Myocyte (in vitro differentiated cells): Measurements from ENCODE around the gene MLPH. TPM values are rescaled to one million over a fixed set of nuclear protein-coding genes. Genes with fewer than 3 reads are reported as not detected.
A peak's percentile ranks its signal among the peaks of the same experiment; 100 is the strongest.

ENCODE experiments used
- DNase-seq: peaks from one replicate; pipeline ENCODE4 v3.0.0-alpha.2; 2012; ENCODE audit warnings: low read depth
- polyA plus RNA-seq: library from polyadenylated mRNA; unstranded; fragments of >200 nt; gene quantifications from one replicate; pipeline ENCODE4 v1.2.1, GENCODE V29; 2012; ENCODE audit warnings: missing spikeins
- total RNA-seq: library from RNA; depleted of rRNA; stranded (reverse); fragments of >200 nt; gene quantifications from 2 replicates; pipeline ENCODE4 v1.2.3, GENCODE V29; 2014

MLPH gene, protein sequence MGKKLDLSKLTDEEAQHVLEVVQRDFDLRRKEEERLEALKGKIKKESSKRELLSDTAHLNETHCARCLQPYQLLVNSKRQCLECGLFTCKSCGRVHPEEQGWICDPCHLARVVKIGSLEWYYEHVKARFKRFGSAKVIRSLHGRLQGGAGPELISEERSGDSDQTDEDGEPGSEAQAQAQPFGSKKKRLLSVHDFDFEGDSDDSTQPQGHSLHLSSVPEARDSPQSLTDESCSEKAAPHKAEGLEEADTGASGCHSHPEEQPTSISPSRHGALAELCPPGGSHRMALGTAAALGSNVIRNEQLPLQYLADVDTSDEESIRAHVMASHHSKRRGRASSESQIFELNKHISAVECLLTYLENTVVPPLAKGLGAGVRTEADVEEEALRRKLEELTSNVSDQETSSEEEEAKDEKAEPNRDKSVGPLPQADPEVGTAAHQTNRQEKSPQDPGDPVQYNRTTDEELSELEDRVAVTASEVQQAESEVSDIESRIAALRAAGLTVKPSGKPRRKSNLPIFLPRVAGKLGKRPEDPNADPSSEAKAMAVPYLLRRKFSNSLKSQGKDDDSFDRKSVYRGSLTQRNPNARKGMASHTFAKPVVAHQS
- total RNA-seq: 47.0 and 51.0 TPM in 2 replicates
- 121 TPM for polyA plus RNA-seq

DNA sequence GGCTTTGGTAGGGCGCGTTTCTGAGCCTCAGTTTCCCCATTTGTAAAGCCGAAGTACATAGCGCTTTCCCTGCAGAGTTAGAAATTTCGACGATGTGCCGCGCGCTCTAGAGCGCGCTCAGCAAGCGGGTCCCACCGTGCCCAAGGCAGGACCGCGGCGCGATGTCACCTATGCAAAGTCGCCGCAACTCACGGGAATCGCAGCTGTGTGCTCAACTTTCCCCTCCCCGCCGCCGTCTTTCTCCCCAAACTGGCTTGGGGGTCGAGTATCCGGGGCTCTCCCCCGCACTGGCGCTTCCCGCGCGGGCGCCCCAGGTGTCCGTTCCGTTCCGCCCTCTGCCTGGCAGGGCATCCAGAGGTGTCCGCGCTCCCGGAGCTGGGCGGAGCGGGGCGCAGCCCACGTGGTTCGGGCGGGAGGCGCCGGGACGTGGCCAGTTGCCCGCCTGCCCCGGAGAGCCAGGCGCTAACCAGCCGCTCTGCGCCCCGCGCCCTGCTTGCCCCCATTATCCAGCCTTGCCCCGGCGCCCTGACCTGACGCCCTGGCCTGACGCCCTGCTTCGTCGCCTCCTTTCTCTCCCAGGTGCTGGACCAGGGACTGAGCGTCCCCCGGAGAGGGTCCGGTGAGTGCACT, at the start of gene MLPH:
Gene MLPH, plus strand, starts transcription at position 433 of the 630 bp plus-strand sequence. CDS start 6,176 bp downstream, outside the sequence.
- peak; percentile 60 for DNase-seq

DNA sequence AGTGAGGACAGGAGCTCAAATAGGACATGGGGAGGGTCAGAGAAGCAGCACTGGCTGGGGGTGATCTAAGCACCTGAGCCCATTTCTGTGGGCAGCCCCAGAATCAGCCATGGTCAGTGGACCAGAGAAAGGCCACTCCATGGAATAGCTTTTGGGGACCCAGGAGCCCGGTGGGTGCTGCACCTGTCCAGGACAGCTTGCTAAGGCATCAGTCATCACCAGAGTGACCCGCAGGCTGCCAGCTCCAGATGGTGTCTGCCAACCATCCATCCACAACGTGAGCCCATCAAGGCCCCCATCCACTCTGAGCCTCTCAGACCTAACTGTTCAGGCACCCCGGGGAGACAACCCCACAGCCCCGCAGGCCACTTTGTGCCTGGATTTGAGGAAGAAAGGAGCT, 49.5 kb upstream of the MLPH start:
- DNase-seq: peak; percentile 62

DNA sequence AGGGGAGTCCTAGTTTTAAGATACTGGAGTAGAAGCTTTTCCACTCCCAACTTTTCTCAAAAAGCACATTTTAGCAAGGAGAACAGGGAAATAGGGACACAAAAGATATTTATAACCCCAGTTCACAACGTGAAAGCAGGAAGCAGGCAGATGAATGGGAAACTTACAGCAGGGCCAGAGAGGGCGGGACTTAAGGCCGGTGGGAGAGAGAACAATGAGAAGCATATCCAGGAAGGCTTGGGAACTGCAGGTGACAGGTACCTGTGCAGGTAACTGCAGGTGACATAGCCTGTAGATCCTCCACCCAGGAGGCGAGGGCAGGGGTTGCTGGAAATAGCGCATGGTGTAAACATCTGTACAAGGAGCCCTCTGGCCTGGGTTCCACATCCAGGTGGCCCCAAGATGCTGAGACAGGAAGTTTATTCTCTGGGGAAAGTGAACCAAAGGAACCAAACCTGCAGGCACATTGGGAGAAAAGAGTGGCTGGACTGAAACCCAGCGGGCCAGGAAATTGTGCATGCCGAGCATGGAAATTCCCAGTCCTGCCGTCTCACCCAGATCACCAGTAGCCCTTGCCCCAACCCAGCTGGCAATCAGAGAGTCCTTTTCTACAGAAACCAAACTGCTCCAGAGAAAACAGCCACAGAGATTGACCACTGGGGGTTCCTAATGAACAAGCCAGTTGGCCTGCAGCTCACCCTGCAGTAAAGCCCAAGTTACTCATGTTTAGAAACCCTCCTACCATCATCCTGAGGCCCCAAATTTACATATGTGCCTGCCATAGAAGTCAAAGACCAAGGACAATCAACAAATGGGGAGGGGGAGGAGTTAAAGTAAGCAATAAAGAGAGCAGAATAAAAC, 48.7 kb upstream of the MLPH start:
- no peak for DNase-seq

DNA sequence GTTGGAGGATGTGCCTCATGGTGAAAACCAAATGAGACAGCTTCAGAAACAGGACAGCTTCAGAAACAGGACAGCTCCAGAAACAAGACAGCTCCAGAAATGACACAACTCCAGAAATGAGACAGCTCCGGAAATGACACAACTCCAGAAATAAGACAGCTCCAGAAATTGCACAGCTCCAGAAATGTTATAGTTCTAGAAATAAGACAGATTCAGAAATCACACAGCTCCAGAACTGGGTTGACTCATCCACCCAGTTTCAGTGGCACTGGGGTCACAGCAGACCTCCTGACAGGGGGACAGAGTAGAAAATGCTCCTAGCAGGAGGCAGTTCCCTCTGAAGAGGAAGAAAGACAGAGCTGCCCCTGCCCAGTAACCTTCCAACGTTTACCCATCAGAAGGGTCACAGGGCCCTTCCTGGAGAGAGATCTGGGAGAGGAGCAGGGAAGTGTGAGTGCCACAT, 46.2 kb upstream of the MLPH start:
- no peak for DNase-seq

DNA sequence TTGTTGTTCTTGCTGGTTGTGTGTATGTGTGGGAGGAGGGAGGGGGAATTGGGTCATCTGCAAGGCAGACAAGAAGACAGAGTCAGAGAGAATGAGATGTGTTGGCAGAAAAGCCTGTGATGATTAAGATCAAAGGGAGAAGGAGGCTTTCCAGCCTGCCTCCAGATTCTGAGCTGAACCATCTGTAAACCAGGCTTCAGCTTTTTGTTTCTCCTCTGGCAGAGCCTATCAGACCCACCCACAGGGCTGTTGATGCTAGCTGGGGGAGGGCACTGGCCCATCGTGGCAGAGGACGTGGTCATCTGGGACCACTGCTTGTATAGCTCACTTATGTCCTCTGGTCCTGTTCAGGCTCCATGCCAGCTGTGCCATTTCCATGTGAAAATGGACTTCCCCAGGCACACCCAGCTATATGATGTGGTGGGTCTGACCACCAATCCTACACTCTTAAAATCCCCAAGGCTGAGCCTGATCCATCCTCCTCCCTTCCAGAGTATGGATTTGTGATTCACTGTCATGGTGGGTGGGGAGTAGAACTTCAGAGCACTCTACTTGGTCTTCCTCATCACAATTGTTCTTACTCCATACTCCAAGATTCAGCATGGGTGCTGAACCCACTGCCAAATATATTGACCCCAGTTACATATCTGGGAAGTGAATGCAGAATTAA, 45.3 kb upstream of the MLPH start:
- DNase-seq: no peak

DNA sequence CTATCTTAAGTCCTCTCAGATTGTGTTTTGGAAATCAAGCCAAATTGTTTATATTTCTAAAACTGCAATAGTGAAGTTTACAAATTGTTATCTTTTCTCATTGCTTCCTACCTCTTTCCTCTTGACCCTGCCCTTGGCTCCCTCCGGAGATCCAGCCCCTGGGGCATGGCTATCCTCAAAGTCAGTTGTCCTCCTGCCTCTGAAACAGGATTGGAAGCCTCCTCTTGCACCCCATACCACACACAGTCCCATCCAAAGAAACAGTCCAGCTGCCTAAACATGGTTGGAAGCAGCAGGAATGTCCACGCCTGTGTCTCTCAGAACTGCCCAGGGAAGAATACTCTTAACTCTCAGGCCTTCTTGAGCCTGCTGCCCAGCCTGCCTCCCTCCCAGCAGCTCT, 43.0 kb upstream of the MLPH start:
- no peak for DNase-seq

DNA sequence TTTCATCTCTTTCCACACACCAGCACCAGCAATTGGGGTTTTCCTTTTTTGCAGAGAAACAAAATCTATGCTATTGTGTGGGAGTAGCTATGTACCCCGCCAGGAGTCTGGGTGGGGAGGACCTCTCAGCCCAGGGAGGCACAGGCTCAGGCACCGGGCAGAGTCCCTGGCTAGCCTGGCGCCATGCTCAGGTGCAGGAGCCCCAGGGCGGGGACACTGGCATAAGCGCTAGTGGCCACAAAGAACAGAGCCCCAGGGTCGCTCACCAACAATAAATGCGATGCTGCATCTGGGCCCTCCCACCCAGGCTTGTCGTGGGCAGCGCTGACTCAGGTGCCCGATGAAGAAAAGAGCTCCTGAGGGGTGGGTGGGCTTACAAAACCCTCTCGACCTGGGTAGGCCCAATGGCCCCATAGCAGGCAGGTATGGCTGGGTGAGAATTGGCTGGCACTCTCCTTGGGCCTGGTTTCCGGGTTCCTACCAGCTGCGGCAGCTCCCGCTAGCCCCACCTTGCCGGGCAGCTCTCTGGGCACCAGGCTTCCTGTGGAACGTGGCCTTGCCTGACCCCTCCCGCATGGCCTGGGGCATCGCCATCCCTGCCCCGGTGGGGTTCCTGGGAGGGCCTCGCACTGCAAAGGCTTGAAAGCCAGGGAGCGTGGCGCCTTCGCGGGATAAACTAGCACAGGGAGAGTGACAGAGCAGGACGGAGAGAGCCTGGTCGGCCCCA, 41.3 kb upstream of the MLPH start:
- no peak for DNase-seq

DNA sequence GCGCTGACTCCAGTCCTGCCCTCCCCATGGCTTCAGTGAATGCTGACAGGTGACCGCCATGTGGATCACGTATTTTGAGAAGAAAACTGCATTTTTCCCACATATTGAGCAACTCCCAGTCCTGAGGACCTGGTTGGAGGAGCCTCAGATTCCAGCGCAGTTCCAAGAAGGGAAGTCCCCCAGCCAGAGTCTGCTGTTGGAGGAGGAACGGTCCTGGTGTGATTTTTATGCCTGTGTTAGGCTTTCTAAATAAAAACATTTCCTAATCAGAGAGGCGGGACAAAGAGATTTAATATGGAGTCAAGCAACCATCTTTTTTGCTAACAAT, 40.7 kb upstream of the MLPH start:
- DNase-seq: no peak

DNA sequence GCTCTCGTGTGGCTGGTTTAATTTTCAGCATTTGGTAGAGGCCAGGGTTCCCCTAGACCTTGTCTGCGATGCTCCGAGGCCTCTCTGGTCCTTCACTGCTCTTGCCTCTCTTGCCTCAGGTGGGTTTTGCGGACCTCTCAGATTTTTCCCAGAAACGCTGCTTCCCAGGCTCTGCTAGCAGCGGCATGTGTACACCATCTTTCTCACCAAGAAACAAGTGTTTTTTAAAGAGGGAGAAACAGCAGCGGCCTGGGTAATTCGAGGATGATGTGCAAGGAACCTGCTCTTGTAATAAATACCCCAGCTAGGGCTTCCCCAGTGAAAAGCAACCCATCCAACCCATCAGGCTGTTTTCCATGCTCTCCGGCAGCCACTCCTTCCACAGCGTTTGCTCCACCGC, 39.6 kb upstream of the MLPH start:
- no peak for DNase-seq

DNA sequence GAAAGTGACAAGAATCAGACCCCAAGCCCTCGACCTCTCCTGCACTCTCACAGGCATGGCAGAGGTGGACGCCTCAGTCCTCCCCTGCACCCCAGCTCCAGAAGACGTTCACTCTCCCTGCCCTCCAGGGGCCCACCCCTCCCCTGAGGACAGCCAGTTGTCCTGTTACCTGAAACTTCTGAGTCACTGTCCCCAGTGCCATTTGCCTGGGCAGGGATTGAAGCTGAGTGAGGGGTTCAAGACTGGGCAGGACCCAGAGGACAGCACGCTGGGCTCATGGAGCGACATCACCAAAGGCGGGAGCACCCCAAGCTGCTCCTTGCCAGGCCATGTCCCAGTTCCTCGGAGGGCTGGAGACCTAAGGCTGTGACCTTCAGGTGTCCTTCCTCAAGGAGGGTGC, 38.9 kb upstream of the MLPH start:
- DNase-seq: no peak

DNA sequence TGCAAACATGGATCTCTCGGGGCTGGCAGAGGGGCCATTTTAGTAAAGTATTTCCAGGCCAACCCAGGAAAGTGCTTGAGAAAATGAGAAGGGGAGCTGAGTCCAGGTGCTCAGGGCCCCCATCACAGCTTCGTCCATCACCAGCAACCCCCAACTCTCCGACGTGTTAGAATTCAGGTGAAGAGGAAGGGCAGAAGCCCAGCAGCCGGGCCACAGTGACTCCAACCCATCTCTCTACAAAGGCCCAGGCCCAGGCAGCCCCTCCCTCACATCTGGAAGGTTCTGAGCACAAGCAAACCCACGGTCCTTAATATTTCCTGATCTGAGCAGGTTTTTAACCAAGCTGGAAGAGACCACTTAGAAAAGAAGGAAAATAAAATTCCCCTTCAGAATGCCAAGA, 38.4 kb upstream of the MLPH start:
- no peak for DNase-seq

DNA sequence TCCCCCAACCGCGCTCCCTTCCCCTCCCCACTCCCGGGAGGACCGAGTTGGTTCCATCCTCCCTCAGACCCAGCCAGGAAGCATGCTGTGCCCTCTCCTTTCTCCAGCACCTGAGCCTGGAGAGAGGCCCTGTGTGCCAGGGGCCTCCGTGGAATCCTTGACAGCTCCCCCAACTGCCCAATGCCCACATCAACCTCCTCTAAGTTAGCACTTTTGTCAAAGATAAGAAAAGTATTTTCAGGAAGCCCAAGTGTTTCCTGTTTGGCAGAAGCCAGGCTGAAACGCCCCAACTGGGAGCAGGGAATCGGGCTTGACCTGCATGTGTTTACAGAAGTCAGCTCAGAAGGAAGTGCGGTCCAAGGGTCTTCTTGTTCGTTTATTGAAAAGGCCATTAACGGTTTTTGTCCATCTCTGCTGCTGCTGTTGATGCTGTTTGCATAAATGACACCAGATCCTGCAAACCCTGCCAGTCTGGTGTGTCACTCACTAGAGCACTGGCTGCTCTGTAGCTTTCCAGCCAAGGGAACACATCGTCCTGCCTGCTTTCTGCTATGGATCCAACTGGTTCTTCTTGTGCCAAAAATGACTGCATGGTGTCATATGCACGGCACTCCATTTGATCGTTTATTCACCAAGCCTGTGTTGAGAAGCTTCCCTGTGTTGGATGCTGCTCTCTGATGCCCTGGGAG, 37.7 kb upstream of the MLPH start:
- DNase-seq: no peak

DNA sequence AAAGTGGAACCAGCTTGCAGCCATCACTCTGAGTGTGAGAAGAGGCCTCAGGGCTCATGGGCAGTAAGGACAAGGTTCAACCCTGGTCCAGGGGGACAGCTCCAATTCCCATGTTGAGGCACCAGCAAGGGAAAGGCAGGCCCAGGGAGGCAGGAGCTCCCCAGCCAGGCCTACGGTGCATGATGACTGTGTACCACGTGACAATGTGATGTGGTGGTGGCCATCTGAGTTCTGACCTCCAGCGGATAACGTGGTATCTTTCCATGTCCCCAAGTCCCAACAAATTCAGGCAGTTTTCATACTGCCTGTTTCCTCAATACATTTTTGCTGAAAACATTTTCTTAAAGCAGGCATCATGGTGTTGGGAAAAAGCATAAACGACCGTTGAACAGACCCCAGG, 36.9 kb upstream of the MLPH start:
- no peak for DNase-seq

DNA sequence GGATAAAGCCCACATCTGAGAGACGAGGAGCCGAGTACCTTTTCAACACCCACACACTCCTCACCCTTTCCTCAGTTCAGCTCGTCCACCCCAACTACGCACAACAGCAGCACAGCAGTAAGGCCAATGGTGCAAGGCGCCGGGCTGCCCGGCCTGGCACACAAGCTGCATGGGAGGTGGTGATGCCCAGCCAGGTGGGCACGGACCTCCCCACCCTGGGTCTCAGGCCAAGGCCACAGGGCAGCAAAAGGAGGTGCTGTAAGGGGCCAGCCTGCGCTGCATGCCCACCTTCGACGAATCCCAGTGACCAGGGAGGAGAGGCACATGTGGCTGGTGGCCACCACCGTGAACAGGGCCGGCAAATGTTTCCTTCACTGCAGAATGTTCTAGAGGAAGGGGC, 36.5 kb upstream of the MLPH start:
- DNase-seq: no peak

DNA sequence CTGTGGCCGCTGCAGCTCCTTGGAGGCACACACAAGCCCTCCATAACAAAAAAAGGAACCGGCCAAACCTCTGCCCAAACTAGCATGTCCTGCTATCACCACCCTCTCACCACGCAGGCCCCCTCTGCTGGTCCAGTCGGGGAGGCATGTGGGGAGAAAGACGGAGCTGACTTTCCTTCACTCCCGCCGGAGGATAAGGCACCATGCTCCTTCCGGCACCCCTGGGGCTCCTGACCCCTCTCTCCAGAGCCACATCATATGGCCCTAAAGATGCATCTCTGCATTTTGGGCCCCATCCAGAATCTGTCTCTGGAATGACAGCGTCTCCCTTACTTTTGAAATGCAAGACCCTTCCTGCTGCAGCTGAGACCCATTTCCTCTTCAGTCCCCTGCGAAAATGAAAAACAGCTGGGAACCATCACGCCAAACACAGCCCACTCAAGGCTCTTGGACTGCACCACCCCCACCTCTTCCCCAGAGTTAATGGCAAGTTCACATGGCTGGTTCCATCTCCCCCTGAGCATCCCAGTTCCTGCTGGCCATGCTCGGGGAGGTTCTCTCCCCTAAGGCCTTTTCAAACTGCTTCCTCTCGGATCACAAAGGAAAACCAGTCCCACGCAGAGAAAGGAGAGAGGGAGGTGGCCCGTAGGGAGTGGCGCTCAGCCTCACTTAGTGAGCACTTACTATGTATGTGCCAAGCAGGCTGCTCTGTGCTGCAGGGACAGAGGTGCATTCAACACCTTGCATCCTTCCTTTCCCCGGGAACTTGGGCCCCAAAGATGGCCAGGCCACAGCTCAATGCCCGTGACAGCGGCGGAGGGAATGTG, 35.2 kb upstream of the MLPH start:
- DNase-seq: no peak

DNA sequence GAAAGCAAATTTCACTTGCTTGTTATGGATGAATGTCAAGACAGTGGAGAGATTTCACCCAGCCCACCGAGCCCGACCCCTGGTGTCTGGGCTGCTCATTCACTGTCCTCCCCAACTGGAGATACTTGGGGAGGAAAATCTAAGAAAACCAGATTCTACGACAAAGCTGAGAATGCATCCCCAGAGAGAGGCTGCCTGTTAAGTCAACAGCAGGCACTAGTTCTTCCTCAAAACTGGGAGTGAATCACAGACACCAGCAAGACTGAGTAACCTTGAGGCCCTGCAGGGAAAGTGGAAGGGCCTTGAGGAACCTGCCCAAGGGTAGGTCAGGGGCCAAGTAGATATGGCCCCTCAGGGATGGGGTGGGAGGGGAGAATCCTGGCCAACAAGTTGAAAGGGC, 34.2 kb upstream of the MLPH start:
- DNase-seq: no peak

DNA sequence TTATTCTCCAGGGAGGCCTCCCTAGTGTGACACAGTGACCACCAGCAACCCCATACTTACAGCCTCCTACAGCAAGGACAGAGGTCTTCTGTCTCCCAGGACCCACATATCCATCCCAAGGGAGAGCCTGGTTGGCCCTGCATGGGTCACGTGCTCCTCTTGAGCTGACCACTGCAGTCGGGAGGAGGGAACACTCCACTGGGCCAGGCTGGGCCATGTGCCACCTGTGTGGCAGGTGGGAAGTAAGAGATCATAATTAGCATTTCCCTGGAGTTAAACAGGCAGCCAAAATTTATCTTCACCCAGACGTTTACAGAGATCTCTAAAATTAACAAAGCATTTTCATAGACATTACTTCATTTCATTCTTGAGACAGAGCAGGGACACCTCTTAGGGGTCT, 33.4 kb upstream of the MLPH start:
- DNase-seq: no peak

DNA sequence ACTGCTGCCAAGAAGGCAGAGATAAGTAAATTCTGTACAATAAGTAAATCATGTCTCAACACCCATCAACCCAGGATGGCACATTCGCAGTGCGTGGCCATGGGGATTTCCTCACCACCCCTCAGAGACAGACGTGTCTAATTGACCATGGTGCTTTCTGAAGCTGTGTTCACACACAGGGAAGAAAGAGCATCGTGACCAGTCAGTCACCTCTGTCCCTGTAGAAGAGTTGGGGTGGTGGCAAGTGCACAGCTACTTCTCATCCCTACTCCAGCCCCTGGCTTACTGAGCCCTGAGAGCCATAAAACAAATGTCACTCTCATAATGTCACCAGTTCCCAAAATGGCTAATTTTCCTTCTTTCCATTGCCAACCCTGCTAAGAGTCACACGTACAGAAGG, 31.3 kb upstream of the MLPH start:
- no peak for DNase-seq
